ENCODE data around the gene PTK7.
"Not testable (repeated sequence)": the region's sequence is repeated elsewhere in the genome, so short reads cannot be mapped to it uniquely, and the experiment has no call there.

Gene PTK7

DNA sequence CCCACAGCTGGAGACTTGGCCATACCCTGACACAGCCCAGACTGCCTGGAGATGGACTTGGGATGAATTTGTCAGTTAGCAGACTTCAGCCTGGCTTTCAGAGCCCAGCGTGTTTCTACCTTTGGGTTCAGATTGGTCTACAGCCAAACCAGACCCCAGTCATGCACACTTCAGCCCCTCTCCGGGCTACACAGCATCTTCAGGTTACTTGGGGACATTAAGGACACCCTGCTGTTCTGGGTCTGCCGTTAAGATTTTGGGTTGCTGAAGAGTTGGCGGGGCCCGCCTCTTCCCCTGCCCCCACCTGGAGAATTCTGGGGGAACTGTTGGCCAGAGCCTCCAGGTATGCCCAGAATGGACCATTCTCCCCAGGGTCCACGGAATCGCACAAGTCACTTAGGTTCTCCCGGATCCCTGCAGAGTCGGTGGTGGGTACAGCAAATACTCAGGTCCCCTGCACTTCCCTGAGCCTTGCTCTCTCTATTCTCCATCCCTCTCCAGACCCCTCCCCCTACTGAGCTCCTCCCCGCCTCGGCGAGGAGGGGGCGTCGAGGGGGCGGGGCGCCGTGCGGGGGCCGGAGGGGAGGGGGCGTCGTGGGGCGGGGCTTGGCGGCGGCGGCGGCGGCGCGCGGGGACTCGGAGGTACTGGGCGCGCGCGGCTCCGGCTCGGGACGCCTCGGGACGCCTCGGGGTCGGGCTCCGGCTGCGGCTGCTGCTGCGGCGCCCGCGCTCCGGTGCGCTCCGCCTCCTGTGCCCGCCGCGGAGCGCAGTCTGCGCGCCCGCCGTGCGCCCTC lies at the start of gene PTK7:
Gene PTK7 (plus strand): TSS at position 645 of the 794 bp plus-strand sequence. CDS start 175 bp downstream, outside the sequence.
- peak; percentile 92 for DNase-seq

DNA sequence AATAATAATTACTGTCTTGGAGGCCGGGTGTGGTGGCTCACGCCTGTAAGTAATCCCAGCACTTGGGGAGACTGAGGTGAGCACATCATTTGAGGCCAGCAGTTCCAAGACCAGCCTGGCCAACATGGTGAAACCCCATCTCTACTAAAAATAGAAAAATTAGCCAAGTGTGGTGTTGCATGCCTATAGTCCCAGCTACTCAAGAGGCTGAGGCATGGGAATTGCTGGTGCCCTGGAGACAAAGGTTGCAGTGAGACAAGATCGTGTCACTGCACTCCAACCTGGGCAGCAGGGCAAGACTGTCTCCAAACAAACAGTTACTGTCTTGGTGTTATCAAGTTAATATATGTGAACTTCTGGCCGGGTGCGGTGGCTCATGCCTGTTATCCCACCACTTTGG lies 49.7 kb upstream of the PTK7 start:
- no peak for DNase-seq

DNA sequence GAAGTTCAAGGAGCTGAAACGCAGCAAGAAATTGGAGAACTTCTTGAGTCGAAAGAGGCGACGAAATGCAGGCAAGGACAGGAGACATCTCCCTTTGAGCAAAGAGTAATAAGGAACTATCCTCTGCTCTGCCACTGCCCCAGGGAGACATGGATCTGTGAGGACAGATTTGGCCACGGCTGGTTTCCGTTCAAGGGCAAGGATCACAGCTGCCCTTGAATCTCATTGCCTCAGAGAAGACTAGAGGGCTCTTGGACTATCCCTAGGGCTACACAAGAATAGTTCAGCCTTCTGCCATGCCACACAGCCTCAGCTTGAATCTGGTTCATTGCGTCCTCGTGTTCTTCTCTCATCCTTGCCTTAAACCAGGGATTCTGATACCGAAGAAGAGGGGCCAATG lies 47.0 kb upstream of the PTK7 start:
- DNase-seq = no peak

DNA sequence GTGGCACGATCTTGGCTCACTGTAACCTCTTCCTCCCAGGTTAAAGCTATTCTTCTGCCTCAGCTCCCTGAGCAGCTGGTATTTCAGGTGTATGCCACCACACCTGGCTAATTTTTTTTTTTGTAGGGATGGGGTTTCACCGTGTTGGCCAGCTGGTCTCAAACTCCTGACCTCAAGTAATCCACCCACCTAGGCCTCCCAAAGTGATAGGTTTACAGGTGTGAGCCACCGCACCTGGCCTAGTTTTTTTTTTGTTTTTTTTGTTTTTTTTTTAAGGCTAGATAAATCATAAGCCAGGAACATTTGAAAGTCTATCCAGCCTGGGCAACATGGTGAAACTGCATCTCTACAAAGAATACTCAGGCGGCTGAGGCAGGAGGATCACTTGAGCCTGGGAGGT lies 43.8 kb upstream of the PTK7 start:
- no peak for DNase-seq

DNA sequence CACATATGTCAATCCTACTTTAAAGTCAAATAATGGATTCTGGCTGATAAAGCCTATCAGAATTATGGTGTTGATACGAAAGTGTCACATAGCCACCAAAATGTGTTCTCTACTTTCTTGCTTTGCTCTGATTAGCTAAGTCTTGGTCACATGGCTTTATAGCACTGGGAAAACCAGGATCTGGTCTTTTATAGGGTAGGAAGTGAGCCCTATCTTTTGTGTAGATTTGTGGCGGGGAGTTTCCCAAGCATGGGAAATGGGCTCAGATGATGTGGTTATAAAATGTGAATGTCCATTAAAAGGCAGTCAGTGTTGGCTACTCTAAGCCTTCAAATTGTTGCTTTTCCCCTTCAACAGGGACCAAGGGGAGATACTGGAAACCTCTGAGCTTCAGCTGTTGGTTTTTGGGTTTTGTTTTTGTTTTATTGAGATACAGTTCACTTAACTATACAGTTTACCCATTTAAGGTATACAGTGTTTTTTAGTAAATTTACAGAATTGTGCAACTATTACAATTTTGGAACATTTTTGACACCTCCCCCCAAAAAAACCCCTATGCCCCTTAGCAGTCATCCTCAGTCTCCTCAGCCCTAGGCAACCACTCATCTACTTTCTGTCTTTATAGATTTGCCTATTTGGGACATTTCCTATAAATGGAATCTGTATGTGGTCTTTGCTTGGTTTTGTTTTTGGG lies 42.5 kb upstream of the PTK7 start:
- DNase-seq = no peak

DNA sequence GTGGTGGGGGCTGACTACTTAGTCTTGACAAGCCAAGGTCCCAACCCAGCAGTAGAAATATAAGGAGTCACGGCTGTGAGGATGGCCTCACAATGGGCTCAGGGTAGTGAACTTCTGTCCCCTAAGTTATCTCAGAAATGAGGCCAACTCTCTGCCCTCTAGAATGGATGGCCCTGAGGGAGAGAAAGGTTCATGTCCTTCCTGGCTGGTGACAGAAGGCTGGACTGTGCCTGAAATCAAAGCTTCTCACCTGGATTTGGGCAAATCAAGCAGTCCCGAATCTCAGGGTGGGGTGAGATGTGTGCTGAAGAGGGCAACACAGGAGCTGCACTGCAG lies 42.0 kb upstream of the PTK7 start:
- DNase-seq = no peak

DNA sequence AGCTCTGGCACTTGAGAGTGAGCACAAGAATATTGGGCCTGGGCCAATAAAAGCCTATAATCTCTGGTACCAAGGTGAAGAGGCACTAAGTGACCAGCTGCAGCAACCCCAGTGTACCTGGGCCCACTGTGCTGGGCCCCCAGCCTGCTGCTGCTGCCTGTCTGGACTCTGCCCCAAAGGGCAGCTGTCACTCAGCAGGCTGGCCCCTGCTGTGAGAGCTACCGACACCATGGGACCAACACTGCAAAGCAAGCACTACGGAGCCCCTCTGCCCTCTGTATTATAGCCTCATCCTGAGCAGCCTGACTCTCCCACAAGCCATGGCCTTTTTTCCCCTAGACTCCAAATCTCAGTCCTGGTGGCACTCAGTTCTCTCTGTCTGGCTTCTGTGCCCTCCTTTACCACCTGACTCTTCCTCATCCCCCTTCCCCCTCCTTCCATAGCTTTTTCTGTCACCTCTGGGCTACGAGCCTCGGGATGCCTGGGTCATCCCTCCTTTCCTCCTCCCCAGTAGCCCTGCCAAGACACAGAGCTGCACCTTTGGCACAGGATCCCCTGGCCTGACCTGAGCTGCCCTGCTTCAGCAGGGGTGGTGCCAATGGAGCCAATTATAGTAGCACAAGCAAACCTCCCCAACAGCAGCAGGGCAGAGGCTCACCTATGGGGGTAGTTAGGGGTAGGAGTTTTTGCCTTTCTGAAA lies 40.5 kb upstream of the PTK7 start:
- no peak for DNase-seq

DNA sequence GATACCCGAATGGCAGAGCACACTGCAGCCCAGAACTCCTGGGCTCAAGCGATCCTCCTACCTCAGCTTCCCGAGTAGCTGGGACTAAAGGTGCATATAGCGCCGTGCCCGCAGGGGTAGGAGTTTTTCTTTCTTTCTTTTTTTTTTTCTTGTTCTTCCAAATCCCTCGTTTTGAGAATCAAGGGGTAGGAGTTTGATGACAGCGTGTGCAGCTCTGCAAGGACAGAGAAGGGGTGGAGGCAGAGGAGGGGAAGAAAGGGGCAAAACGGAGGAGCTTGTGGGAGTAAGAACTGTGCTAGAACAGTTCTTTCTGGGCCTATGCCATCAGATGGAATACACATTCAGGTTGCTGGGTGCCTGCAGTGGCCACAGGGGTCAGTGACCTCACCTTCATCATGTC lies 39.4 kb upstream of the PTK7 start:
- no peak for DNase-seq

DNA sequence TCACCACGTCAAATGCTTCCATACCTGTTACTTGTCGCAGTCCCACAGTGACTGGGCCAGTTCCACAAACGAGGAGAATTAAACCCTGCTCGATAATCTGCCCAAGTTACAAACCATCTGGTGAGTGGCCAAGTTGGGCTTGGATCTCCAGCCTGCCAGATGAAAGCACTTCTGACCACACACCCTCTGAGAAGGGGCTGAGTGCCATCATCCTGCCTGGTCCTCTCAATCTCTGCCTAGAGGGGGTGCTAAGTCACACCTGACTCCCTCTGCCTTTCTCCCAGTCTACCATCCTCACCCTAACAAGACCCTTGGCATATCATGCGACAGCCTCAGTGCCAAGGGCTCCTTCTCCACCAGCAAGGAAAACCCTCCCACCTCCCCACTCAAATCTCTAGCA lies 38.9 kb upstream of the PTK7 start:
- no peak for DNase-seq

DNA sequence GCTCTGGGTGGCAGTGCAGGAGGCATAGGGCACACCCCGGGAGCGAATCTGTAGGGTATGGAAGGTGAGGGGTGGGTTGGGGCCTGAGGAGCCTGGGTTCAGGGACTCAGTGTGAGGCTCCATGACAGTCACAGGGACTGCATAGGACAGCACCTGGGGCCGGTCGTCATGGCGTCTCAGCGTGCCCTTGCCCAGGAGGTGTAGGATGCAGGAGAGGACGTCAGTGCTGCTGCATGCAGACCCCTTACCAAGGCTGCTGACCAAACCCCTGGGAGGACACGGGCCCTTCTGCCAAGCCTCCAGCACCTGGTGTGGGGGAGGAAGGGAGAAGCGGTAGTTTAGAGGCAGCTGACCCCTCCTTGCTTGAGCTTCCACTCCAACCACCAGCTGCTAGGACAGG lies 38.4 kb upstream of the PTK7 start:
- DNase-seq = no peak

DNA sequence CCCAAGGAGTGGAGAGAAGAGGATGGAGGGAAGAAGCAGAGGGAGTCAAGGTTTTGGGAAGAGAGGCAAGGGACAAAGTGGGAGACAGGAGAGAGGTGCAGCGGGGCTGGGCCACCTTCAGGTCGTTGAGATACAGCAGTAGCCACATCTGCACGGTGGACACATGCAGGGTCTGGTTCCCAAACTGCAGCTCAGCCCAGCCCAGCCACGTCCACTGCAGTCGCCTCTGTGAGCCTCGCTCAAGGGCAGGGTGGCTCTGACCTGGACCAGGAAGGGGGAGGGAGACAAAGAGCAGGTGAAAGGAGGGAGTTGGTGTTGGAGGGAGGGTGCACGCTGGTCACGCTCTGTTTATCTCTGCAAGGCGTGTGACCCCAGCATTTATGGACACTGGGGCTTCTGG lies 37.4 kb upstream of the PTK7 start:
- no peak for DNase-seq

DNA sequence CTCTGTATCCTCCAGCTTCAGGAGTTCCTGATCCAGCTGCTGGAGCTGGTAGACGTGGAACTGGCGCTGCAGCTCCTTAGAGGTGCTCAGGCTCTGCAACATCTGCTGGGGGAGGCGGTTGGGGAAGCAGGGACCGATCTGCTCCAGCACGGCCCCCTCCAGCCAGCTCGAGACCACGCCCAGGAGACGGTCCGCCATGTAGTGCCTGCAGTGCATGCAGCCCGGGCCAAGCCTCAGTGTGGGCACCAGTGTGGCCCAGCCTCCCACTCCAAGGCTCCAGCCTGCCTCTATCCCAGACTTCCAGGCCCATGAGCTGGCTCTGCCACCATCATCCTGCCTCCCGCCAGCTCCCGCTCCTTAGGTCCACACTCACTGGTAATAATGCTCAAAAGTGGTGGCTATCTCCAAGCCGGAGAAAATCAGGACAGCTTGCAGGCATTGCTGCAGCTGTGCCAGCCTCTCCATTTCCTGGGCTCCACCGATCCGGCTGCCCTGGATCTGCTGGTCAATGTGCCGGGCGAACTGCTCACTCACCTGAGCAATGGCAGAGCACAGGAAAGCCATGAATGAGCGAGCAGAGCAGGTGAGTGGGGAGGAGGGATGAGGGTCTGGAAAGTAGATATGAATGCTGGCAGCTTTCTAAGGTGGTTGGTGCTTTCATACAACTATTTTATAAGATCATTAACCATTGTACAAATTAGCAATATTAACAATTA lies 35.4 kb upstream of the PTK7 start:
- no peak for DNase-seq

DNA sequence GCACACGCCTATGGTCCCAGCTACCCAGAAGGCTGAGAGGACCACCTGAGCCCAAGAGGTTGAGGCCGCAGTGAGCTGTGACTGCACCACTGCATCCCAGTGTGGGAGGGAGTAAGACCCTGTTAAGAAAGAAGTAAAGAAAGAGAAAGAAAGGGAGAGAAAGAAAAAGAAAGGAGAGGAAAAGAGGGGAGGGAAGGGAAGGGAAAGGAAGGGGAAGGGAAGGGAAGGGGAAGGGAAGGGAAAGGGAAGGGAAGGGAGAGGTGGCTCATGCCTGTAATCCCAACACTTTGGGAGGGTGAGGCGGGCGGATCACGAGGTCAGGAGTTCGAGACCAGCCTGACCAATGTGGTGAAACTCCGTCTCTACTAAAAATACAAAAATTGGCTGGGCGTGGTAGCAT lies 34.6 kb upstream of the PTK7 start:
- DNase-seq = not testable (repeated sequence)

DNA sequence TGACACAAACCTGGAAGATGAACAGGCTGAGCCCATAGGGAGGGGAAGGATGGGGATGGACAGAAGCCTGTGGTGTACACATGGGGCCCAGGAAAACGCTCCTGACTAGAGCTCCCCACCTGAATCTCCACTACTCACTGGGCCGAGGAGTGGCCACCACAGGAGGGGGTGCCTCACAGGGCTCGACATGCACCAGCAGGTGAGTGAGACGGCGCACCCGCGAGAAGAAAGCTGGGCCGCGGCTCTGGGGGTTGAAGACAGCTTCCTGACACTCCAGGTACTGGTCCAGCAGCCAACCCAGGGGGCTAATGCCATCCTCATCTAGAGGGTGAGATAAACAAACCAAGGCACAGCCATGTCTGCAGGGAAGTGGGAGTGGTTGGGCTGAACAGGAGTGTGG lies 32.8 kb upstream of the PTK7 start:
- DNase-seq = no peak

DNA sequence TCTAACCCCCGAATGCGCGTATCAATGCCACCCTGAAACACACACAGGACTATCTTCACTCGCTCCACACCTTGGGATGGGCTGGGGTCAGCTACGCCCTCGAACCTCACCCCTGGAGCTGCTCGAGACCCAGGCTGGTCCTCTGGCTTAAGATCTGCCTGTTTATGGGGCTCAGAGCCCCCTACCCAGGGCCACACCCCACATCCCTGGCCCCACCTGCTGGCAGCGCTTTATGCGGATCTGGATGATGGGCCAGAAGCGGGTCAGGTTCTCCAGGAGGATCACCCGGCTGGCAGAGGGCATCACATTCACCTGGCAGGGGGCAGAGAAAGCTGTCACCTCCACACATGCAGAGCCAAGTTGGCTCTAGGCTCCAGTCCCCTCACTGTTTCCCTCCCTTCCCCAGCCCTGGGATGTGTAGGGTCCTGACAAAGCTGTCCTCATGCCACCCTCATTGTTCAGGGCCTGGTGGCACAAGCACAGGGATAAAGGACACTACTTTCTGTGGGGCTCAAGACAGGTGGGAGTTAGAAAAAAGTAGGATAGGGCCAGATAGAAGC lies 30.7 kb upstream of the PTK7 start:
- DNase-seq = no peak

DNA sequence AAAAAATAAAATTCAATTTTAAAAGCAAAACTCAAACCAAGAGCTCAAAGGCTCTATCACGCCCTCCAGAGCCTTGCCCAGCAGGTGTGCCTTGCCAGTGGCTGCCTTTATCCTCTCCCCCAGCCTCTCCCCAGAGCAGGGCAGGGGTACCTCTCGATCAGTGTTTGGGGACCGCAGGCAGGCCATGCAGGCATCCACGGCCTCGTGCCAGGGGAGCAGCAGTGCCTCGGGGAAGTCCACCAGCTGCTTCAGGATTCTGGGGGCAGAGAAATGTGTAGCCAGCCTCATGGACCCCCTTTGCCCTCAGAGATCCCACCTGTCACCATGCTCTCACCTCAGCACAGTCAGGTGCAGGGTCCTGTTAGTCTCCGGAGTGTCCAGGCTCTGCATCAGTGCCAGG lies 28.1 kb upstream of the PTK7 start:
- no peak for DNase-seq

DNA sequence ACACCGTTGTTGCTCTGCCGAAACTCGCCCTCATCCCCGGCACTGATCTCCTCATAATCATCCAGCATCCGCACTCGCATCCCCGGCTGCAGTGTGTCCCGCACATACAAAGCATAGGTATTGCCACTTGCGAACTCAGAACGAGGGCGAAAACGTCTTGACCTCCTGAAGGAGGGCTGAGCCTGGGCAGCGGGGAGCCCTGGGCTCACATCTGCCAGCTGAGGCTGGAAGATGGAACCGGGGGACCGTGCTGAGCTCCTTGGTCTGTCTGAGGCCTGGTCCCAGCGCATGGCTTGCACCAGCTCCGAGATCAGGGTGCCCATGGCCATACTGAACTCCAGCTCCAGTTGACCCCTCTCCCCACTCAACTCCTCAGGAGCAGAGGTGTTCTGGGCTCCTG lies 25.1 kb upstream of the PTK7 start:
- no peak for DNase-seq

DNA sequence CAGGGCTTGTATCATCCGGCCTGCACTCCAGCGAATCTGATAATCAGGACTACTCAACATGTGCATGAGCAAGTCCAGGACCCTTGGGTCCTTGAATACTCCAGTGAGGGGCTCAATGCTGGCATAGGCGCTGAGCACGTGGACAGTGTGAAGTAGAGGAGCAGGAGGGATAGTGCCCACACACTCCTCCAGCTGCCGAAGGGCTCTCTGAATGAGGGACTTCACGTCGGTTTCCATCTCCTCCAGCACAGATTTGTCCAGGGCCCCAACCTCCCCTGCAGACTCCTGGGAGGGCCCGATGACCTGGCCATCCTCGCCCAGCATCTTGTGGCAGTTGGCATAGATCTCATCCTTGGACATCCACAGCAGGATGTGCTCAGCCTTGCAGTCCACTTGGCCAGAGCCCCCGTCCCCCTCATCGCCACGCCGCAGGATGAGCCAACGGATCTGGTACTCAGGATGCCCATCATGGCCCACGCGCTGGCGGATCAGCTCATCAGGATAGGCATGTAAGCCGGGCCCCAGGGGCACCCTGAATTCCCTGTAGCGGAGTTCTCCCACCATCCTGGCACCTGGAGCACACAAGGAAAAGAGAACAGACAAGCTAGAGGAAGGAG lies 23.8 kb upstream of the PTK7 start:
- DNase-seq = no peak

DNA sequence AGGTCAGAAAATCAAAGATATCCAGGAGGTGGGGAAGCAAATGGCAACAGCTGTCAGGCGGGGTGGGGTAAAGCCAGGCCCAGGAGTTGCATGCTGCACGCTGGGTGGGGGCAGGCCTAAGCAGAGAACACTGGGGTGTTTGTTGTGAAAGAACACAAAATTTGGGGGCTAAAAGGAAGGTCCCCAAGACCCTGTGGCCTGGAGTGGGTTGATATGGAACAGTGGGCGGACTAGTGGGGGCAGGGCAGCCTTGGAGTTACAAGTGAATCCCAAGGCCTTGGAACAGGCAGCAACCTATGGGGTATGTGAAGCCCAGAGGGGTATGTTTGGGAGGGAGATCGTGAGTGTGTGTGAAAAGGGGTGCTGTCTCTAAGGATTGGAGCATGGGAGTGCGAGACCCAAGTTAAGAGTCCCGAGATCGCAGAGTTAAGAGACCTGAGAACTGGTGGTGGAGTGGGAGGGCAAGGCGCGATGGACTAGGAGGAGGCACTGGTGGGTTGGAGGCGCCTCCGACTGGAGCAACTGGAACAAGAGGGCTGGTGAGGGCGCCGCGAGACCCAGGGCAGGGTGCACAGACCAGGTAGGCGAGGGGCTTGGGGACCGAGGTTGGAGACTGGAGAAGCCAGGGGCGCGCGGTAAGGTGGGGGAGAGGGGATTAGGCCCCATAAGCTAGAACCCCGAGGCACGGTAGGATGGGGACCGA lies 23.1 kb upstream of the PTK7 start:
- DNase-seq = peak; percentile 56

DNA sequence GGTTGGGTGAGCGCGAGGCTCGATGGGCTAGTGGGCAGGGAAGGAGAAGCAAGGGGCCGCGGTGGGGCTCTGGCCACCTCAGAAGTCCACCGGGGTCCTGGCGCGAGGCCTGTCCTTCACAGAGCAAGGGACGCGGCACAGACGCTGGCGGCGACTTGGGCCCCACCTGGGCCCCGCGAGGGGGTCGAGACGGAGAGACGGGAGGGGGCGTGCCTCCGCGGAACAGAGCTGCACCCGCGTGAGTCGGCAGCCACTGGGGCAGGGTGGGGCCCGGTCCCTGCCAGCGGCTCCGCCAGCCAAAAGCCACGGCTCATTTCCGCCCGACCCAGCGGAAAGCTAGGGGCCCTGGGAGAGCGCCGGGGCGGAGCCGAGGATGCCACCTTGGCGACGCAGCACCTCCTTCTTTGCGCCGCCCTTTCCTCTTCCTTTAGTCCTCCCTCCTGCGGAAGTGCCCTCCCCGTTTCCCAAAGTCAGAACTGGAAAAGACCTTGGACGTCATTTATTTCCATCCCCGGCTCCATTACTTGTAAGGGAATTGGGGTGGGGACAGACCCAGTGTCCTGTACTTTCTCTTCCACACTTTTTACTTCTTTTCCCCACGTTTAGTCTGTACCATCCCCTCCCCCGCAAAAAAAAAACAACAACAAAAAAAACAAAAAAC lies 22.4 kb upstream of the PTK7 start, which contains the start of gene CUL7:
Gene CUL7 (minus strand): TSS at position 307 of the 661 bp plus-strand sequence. CDS start 1,063 bp downstream, outside the sequence.
- DNase-seq = peak; percentile 97

Data from femur (tissue), 1 donor.